Smooth muscle cell (in vitro differentiated cells): ENCODE results near the gene SCRN1. TPM values are rescaled to one million over a fixed set of nuclear protein-coding genes. Genes with fewer than 3 reads are reported as not detected.

Source experiments
- DNase-seq: peaks from one replicate; lab custom pipeline; 2025; ENCODE audit not compliant: unreplicated experiment; lab: John Stamatoyannopoulos, UW
- H2AFZ ChIP-seq: fragments of 200-600 bp; sonication (generic); 2 replicates; pipeline ENCODE4 v1.6.0; 2016; ENCODE audit warnings: antibody characterized with exemption, low read depth, mild to moderate bottlenecking
- H3F3A ChIP-seq: fragments of 200-600 bp; sonication (generic); 2 replicates; pipeline ENCODE4 v1.6.0; 2017; ENCODE audit warnings: antibody characterized with exemption, low read depth
- H3K27ac ChIP-seq: fragments of 200-600 bp; sonication (generic); 2 replicates; pipeline ENCODE4 v1.5.1; 2016; ENCODE audit warnings: low read depth, mild to moderate bottlenecking
- H3K27me3 ChIP-seq: fragments of 200-600 bp; sonication (generic); 2 replicates; pipeline ENCODE4 v1.6.1; 2016; ENCODE audit warnings: low read depth, mild to moderate bottlenecking
- H3K36me3 ChIP-seq: fragments of 200-600 bp; sonication (generic); 2 replicates; pipeline ENCODE4 v1.5.1; 2016; ENCODE audit warnings: low read depth
- H3K4me1 ChIP-seq: fragments of 200-600 bp; sonication (generic); 2 replicates; pipeline ENCODE4 v1.5.1; 2016; ENCODE audit warnings: low read depth
- H3K4me2 ChIP-seq: fragments of 200-600 bp; sonication (generic); 2 replicates; pipeline ENCODE4 v1.6.0; 2016; ENCODE audit warnings: mild to moderate bottlenecking
- H3K4me3 ChIP-seq: fragments of 200-600 bp; sonication (generic); 2 replicates; pipeline ENCODE4 v1.5.1; 2016; ENCODE audit warnings: mild to moderate bottlenecking
- H3K79me2 ChIP-seq: fragments of 200-600 bp; sonication (generic); 2 replicates; pipeline ENCODE4 v1.6.0; 2016; ENCODE audit warnings: low read depth, mild to moderate bottlenecking
- H3K9ac ChIP-seq: fragments of 200-600 bp; sonication (generic); 2 replicates; pipeline ENCODE4 v1.6.0; 2016; ENCODE audit warnings: low read depth
- H3K9me3 ChIP-seq: fragments of 200-600 bp; sonication (generic); replicated peaks from 2 replicates; pipeline ENCODE4 v1.5.1; 2016; ENCODE audit warnings: low read depth
- H4K20me1 ChIP-seq: fragments of 200-600 bp; sonication (generic); 2 replicates; pipeline ENCODE4 v1.6.0; 2016; ENCODE audit warnings: low read depth
- CTCF ChIP-seq: fragments of 200-600 bp; sonication (generic); IDR thresholded peaks from 2 replicates; pipeline ENCODE4 v1.5.1; 2017; ENCODE audit warnings: borderline replicate concordance, mild to moderate bottlenecking, antibody characterized with exemption; ENCODE audit not compliant: insufficient read depth, poor library complexity, severe bottlenecking
- WGBS: methylation state at CpG from one replicate; pipeline ENCODE4 v1.1.7; 2016; ENCODE audit warnings: low lambda C conversion rate; 5-methylcytosine and 5-hydroxymethylcytosine counted together
- polyA plus RNA-seq: library from polyadenylated mRNA; unstranded; fragments of >200 nt; fragmentation: Nextera tagmentation; extraction: Ambion mirVana; gene quantifications from 2 replicates; pipeline ENCODE4 v1.2.1, GENCODE V29; 2016
- total RNA-seq: library from RNA; depleted of rRNA; stranded (reverse); fragments of >200 nt; gene quantifications from 2 replicates; pipeline ENCODE4 v1.2.3, GENCODE V29; 2014

The SCRN1 gene
- total and polyA plus RNA-seq, 2 experiments from 2014 or later = 67.5 to 84.9 TPM

- no peaks in the 10 kb centered on the region for H3K36me3 ChIP-seq
- TF ChIP-seq CTCF = no peak
- no peaks in the 10 kb centered on the region for H3F3A ChIP-seq
- no peak for DNase-seq
- H4K20me1 ChIP-seq = no peaks in the 10 kb centered on the region
- no peak overlapping the region for H2AFZ ChIP-seq
- no peaks in the 10 kb centered on the region for H3K79me2 ChIP-seq
- H3K27me3 ChIP-seq = peaks cover 40% of the 10 kb centered on the region
- 94% methylated on average over 1 of the region's 1 CpG for WGBS
- no peak overlapping the region for H3K4me3 ChIP-seq
- peaks cover 4% of the 10 kb centered on the region for H3K4me1 ChIP-seq
- H3K9ac ChIP-seq = no peak overlapping the region
- H3K27ac ChIP-seq = no peak overlapping the region
- no peak overlapping the region for H3K4me2 ChIP-seq
- no peaks in the 10 kb centered on the region for H3K9me3 ChIP-seq
Observed at GRCh38 chr7:29882481-29882880, 107.1 kb downstream of the SCRN1 start.

GRCh38 chr7:29881724-29882123 is 107.9 kb downstream of the SCRN1 start:
- Histone ChIP-seq H3K36me3 (no peaks in the 10 kb centered on the region), H3K9ac (no peak overlapping the region), H3K4me3 (no peak overlapping the region), H3K27ac (no peak overlapping the region), H3K79me2 (no peaks in the 10 kb centered on the region), H2AFZ (no peak overlapping the region), H3F3A (no peaks in the 10 kb centered on the region), H3K4me1 (peaks cover 4% of the 10 kb centered on the region), H3K27me3 (peaks cover 40% of the 10 kb centered on the region), H3K4me2 (no peak overlapping the region), H4K20me1 (no peaks in the 10 kb centered on the region), H3K9me3 (no peaks in the 10 kb centered on the region)
- no peak for DNase-seq
- WGBS = 65% methylated on average over 7 of the region's 7 CpGs
- TF ChIP-seq CTCF = no peak

GRCh38 chr7:29879609-29880008 is 110.0 kb downstream of the SCRN1 start:
- H3K79me2 ChIP-seq = no peaks in the 10 kb centered on the region
- no peak overlapping the region for H2AFZ ChIP-seq
- 72% methylated on average over 2 of the region's 2 CpGs for WGBS
- no peak overlapping the region for H3K27ac ChIP-seq
- H4K20me1 ChIP-seq = no peaks in the 10 kb centered on the region
- H3K36me3 ChIP-seq = no peaks in the 10 kb centered on the region
- peaks cover 3% of the 10 kb centered on the region for H3K4me1 ChIP-seq
- no peak overlapping the region for H3K4me3 ChIP-seq
- DNase-seq = no peak
- peaks cover 29% of the 10 kb centered on the region for H3K27me3 ChIP-seq
- H3K9me3 ChIP-seq = no peaks in the 10 kb centered on the region
- no peak for TF ChIP-seq CTCF
- no peak overlapping the region for H3K4me2 ChIP-seq
- H3K9ac ChIP-seq = no peak overlapping the region
- H3F3A ChIP-seq = no peaks in the 10 kb centered on the region

GRCh38 chr7:29878081-29878688 is 111.4 kb downstream of the SCRN1 start:
- H3K27ac ChIP-seq = no peak overlapping the region
- H3F3A ChIP-seq = no peaks in the 10 kb centered on the region
- no peak for DNase-seq
- H3K27me3 ChIP-seq = peaks cover 15% of the 10 kb centered on the region
- H3K4me3 ChIP-seq = no peak overlapping the region
- no peaks in the 10 kb centered on the region for H4K20me1 ChIP-seq
- no peak overlapping the region for H3K9ac ChIP-seq
- no peaks in the 10 kb centered on the region for H3K79me2 ChIP-seq
- no peaks in the 10 kb centered on the region for H3K4me1 ChIP-seq
- WGBS = 82% methylated on average over 5 of the region's 5 CpGs
- H2AFZ ChIP-seq = no peak overlapping the region
- H3K36me3 ChIP-seq = no peaks in the 10 kb centered on the region
- peak; percentile 56 for TF ChIP-seq CTCF
- H3K4me2 ChIP-seq = no peak overlapping the region
- no peaks in the 10 kb centered on the region for H3K9me3 ChIP-seq
